Measurements from ENCODE around the gene DRC3. TPM values are rescaled to one million over a fixed set of nuclear protein-coding genes. Genes with fewer than 3 reads are reported as not detected.

DRC3 gene, protein sequence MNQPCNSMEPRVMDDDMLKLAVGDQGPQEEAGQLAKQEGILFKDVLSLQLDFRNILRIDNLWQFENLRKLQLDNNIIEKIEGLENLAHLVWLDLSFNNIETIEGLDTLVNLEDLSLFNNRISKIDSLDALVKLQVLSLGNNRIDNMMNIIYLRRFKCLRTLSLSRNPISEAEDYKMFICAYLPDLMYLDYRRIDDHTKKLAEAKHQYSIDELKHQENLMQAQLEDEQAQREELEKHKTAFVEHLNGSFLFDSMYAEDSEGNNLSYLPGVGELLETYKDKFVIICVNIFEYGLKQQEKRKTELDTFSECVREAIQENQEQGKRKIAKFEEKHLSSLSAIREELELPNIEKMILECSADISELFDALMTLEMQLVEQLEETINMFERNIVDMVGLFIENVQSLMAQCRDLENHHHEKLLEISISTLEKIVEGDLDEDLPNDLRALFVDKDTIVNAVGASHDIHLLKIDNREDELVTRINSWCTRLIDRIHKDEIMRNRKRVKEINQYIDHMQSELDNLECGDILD
- total RNA-seq, result 7.2 TPM

DNA sequence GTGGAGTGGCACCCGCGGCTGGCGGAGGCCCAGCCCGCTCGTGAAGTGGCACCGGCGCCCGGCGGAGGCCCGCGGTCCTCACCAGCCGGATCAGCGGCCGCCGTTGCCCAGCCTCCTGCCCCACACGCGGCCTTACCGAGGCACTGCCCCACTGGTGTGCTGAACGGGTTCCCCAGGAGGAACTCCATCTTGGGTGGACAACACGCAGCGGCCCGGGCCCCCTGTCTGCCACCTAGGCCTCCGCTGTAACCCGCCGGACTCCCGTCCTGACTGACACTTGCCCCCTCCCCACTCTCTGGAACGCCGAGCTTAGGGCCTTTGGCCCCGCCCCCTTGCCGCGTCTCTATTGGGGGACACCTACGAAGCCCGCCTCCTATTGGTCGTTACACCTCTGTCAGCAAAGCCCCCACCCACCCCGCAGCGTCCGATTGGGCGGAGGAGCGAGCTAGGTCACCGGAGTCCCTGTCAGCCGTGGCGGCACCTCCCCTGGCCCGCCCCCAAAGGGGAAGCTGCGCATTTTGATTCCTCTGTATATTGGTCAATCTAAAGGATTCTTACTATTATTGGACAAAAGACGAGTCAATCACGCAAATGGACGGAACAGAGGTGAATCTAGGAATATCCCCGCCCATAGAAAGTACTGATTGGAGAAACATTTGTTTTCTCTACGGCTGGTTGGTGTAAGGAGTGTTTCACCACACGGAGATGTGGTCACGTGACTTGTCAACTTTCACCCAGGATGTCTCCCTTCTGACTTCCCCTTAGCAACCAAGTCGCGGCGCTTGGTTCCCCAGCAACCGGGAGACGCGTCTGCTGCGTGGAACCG lies at the start of gene DRC3, which contains the start of gene TOM1L2:
Gene DRC3, plus strand, starts transcription at position 737 of the 826 bp plus-strand sequence. CDS start 4,737 bp downstream, outside the sequence.
Gene TOM1L2, minus strand, starts transcription at position 275 of the 826 bp plus-strand sequence. Its CDS starts 87 bp downstream, at position 188.
- peaks cover 6 to 17% of the 10 kb centered on the region in 2 donors for H3K4me1 ChIP-seq
- intact Hi-C loops (cut with DNase I), result loop anchor here (1.0 to 5.0 kb wide), 8 partner anchors 14 to 390 kb away; partner anchors contain the start of genes ALKBH5, ATPAF2, GID4 and RAI1
- H3K27ac ChIP-seq, result peak within 1 kb of the TSS; percentile 86 to 87
- no peaks in the 10 kb centered on the region for H3K36me3 ChIP-seq
- DNase-seq (ENCODE audit: low spot score in 2 of 2), result peak; percentile 100
- no peaks in the 10 kb centered on the region for H3K9me3 ChIP-seq
- H3K27me3 ChIP-seq, result no peaks in the 10 kb centered on the region
- TF ChIP-seq, protein P1, sequence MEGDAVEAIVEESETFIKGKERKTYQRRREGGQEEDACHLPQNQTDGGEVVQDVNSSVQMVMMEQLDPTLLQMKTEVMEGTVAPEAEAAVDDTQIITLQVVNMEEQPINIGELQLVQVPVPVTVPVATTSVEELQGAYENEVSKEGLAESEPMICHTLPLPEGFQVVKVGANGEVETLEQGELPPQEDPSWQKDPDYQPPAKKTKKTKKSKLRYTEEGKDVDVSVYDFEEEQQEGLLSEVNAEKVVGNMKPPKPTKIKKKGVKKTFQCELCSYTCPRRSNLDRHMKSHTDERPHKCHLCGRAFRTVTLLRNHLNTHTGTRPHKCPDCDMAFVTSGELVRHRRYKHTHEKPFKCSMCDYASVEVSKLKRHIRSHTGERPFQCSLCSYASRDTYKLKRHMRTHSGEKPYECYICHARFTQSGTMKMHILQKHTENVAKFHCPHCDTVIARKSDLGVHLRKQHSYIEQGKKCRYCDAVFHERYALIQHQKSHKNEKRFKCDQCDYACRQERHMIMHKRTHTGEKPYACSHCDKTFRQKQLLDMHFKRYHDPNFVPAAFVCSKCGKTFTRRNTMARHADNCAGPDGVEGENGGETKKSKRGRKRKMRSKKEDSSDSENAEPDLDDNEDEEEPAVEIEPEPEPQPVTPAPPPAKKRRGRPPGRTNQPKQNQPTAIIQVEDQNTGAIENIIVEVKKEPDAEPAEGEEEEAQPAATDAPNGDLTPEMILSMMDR (IDR thresholded peaks at IDR 0.05), result peak in 1 of 3 experiments; percentile 7
- H3K4me3 ChIP-seq, result peak within 1 kb of the TSS; percentile 56 to 69

DNA sequence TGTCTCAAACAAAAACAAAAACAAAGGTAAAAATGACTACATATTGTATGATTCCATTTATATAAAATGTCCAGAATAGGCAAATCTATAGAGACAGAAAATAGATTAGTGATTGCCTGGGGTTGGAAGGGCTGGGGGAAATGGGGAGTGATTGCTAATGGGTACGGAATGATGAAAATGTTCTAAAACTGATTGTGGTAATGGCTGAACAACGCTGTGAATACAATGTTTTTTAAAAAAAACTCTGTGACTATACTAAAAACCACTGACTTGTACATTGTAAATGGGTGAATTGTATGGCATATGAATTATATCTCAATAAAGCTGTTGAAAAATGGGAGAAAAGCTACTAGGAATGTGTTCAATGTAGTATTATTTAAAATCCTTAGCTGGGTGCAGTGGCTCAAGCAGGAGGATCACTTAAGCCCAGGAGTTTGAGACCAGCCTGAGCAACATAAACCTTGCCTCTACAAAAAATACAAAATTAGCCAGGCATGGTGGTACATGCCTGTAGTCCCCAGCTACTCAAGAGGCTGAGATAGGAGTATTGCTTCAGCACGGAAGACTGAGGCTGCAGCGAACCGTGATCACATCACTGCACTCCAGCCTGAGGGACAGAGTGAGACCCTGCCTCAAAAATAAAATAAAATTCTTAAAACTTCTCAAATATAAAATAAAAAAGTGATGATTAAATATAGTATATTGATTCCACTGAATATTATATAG lies 48.4 kb upstream of the DRC3 start:
- Histone ChIP-seq H3K4me3 (no peak overlapping the region), H3K27ac (no peak overlapping the region), H3K4me1 (peaks cover 12 to 33% of the 10 kb centered on the region in 2 donors), H3K9me3 (no peaks in the 10 kb centered on the region), H3K36me3 (no peaks in the 10 kb centered on the region), H3K27me3 (no peaks in the 10 kb centered on the region)
- DNase-seq (ENCODE audit: low spot score in 2 of 2), result no peak
- intact Hi-C loops (cut with DNase I), result no loop called here
- TF ChIP-seq, protein P1 (IDR thresholded peaks at IDR 0.05), result no peak

DNA sequence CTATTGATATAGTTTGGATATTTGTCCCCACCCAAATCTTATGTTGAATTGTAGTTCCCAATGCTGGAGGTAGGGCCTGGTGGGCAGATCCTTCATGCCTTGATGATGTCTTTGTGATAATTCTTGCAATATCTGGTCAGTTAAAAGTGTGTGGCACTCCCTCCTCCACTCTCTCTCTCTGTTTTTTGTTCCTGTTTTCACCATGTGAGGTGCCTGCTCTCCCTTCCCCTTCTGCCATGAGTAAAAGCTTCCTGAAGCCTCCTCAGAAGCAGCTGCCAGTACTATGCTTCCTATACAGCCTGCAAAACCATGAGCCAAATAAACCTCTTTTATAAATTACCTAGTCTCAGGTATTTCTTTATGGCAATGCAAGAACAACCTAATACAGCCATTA lies 47.8 kb upstream of the DRC3 start:
- H3K36me3 ChIP-seq, result no peaks in the 10 kb centered on the region
- no peaks in the 10 kb centered on the region for H3K9me3 ChIP-seq
- H3K27me3 ChIP-seq, result no peaks in the 10 kb centered on the region
- peaks cover 18 to 36% of the 10 kb centered on the region in 2 donors for H3K4me1 ChIP-seq
- H3K27ac ChIP-seq, result no peak overlapping the region
- TF ChIP-seq, protein P1 (IDR thresholded peaks at IDR 0.05), result no peak
- no peak for DNase-seq (ENCODE audit: low spot score in 2 of 2)
- intact Hi-C loops (cut with DNase I), result no loop called here
- no peak overlapping the region for H3K4me3 ChIP-seq

DNA sequence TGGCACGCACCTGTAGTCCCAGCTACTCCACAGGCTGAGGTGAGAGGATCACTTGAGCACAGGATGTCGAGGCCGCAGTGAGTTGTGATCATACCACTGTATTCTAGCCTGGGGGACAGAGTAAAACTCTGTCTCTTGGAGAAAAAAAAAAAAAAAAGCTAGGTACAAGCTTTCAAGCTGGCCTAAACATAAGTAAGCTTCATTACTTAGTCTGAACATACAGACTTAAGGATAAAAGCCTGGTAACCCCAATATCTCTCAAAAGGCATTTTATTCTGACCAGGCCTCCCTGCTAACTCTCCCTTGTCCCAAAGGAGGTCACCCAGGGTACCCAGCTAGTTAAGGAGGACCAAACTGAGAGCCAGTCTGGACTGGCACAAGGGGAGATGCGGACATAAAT lies 46.6 kb upstream of the DRC3 start:
- TF ChIP-seq, protein P1 (IDR thresholded peaks at IDR 0.05), result no peak
- no peaks in the 10 kb centered on the region for H3K36me3 ChIP-seq
- no peak overlapping the region for H3K4me3 ChIP-seq
- no peak for DNase-seq (ENCODE audit: low spot score in 2 of 2)
- H3K9me3 ChIP-seq, result no peaks in the 10 kb centered on the region
- H3K27me3 ChIP-seq, result no peaks in the 10 kb centered on the region
- intact Hi-C loops (cut with DNase I), result no loop called here
- no peak overlapping the region for H3K27ac ChIP-seq
- peaks cover 20 to 39% of the 10 kb centered on the region in 2 donors for H3K4me1 ChIP-seq

All from ascending aorta (tissue), 2 donors.